ENCODE data around the gene WNK4.

DNA sequence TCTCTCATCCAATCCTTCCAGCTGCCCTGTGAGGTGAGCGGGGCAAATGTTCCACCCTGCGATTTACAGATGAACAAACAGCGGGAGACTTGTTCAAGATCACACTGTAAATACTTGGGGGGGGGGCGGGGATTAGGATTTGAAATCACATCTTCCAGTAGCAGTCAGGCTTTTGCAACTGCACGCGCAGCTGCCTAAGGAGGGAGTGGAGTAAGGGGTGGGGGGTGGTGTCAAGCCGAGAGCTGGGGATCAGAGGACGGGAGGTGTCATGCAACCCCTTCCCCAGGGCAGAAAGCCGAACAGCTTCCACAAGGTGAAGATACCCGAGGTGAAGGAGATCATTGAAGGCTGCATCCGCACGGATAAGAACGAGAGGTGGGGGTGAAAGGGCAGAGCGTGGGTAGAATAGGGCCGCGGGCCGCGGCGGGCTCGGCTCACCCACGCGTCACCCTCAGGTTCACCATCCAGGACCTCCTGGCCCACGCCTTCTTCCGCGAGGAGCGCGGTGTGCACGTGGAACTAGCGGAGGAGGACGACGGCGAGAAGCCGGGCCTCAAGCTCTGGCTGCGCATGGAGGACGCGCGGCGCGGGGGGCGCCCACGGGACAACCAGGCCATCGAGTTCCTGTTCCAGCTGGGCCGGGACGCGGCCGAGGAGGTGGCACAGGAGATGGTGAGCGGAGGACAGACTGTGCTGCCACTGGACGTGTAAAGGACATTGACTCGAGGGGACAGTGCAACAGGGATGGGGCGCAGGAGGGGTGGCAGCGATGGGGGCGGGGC, 4.6 kb downstream of the WNK4 start:
- TF ChIP-seq SNAI2 (CRISPR knock-in tag; IDR thresholded peaks at IDR 0.05), result no peak
- TF ChIP-seq BACH2 (CRISPR knock-in tag; IDR thresholded peaks at IDR 0.05; ENCODE audit: borderline replicate concordance), result no peak
- no peak for TF ChIP-seq ZFP3 (CRISPR knock-in tag; IDR thresholded peaks at IDR 0.05)
- no peak for TF ChIP-seq ZC3H10 (CRISPR knock-in tag; IDR thresholded peaks at IDR 0.05)
- TF ChIP-seq PATZ1 (CRISPR knock-in tag; IDR thresholded peaks at IDR 0.05; ENCODE audit: borderline replicate concordance), result no peak
- TF ChIP-seq CREB5 (CRISPR knock-in tag; IDR thresholded peaks at IDR 0.05; ENCODE audit: low read depth), result no peak
- TF ChIP-seq GLIS3 (CRISPR knock-in tag; IDR thresholded peaks at IDR 0.05), result no peak
- no peak for TF ChIP-seq ZNF8 (CRISPR knock-in tag; IDR thresholded peaks at IDR 0.05)
- no peak for TF ChIP-seq CSDC2 (CRISPR knock-in tag; IDR thresholded peaks at IDR 0.05)
- no peak for TF ChIP-seq ARNTL (CRISPR knock-in tag; IDR thresholded peaks at IDR 0.05; ENCODE audit: borderline replicate concordance, low read depth)
- no peak for TF ChIP-seq ZFP30 (CRISPR knock-in tag; IDR thresholded peaks at IDR 0.05)
- TF ChIP-seq RARB (CRISPR knock-in tag; IDR thresholded peaks at IDR 0.05), result no peak
- no peak for TF ChIP-seq OSR1 (CRISPR knock-in tag; IDR thresholded peaks at IDR 0.05)
